ENCODE measurements around the gene MRPL27.
"Not testable (repeated sequence)": the region's sequence is repeated elsewhere in the genome, so short reads cannot be mapped to it uniquely, and the experiment has no call there.

MRPL27 gene

GRCh38 chr17:50372758-50373556 lies at the start of gene MRPL27, which contains the start of gene EME1:
Gene MRPL27 (minus strand): TSS chr17:50373184. CDS start chr17:50373170, 14 bp downstream.
Gene EME1 (plus strand): TSS chr17:50373229. CDS start chr17:50375209, 1,980 bp downstream.
- peak; percentile 90 for DNase-seq (ENCODE audit: low spot score)

GRCh38 chr17:50422738-50423137 lies 49.8 kb upstream of the MRPL27 start:
- DNase-seq (ENCODE audit: low spot score) = no peak

- DNase-seq (ENCODE audit: low spot score) = no peak
These were observed 48.5 kb upstream of the MRPL27 start for GRCh38 chr17:50421308-50422051.

- DNase-seq (ENCODE audit: low spot score) = no peak
These were observed 47.6 kb upstream of the MRPL27 start for GRCh38 chr17:50420419-50421112.

- not testable (repeated sequence) for DNase-seq (ENCODE audit: low spot score)
These were observed 46.6 kb upstream of the MRPL27 start for GRCh38 chr17:50419577-50419976.

GRCh38 chr17:50414808-50415207 lies 41.8 kb upstream of the MRPL27 start:
- no peak for DNase-seq (ENCODE audit: low spot score)

- DNase-seq (ENCODE audit: low spot score) = no peak
These were observed 39.3 kb upstream of the MRPL27 start for GRCh38 chr17:50412188-50412732.

GRCh38 chr17:50407921-50408320 lies 34.9 kb upstream of the MRPL27 start:
- DNase-seq (ENCODE audit: low spot score) = no peak

- no peak for DNase-seq (ENCODE audit: low spot score)
These were observed 33.6 kb upstream of the MRPL27 start for GRCh38 chr17:50406578-50406977.

GRCh38 chr17:50405351-50405750 lies 32.4 kb upstream of the MRPL27 start:
- DNase-seq (ENCODE audit: low spot score) = not testable (repeated sequence)

- DNase-seq (ENCODE audit: low spot score) = not testable (repeated sequence)
These were observed 26.6 kb upstream of the MRPL27 start for GRCh38 chr17:50399591-50399990.

- DNase-seq (ENCODE audit: low spot score) = not testable (repeated sequence)
These were observed 25.7 kb upstream of the MRPL27 start for GRCh38 chr17:50398672-50399071.

- DNase-seq (ENCODE audit: low spot score) = no peak
These were observed 24.9 kb upstream of the MRPL27 start for GRCh38 chr17:50397919-50398285.

- peak; percentile 75 for DNase-seq (ENCODE audit: low spot score)
These were observed 24.3 kb upstream of the MRPL27 start, which contains the start of gene LRRC59 for GRCh38 chr17:50397111-50397918. Gene LRRC59 (minus strand): TSS chr17:50397523. CDS start chr17:50397317, 206 bp downstream.

GRCh38 chr17:50396261-50397110 lies 23.5 kb upstream of the MRPL27 start:
- DNase-seq (ENCODE audit: low spot score) = peak; percentile 27

GRCh38 chr17:50394711-50395110 lies 21.7 kb upstream of the MRPL27 start:
- DNase-seq (ENCODE audit: low spot score) = no peak

GRCh38 chr17:50393700-50394099 lies 20.7 kb upstream of the MRPL27 start:
- DNase-seq (ENCODE audit: low spot score) = no peak

GRCh38 chr17:50392621-50393020 lies 19.6 kb upstream of the MRPL27 start:
- DNase-seq (ENCODE audit: low spot score) = no peak

- DNase-seq (ENCODE audit: low spot score) = no peak
These were observed 16.6 kb upstream of the MRPL27 start for GRCh38 chr17:50389534-50389933.

GRCh38 chr17:50388728-50389127 lies 15.7 kb upstream of the MRPL27 start:
- DNase-seq (ENCODE audit: low spot score) = no peak

All from putamen (tissue), 1 donor.